RWPE2 (cell line): Measurements from ENCODE around the gene HESX1.

ENCODE experiments used
- ATAC-seq: fragments of 200-7000 bp; cut with Tn5 transposase; 3 replicates; pipeline ENCODE4 v1.9.1; 2021; ENCODE audit warnings: low read depth
- DNase-seq: peaks from one replicate; pipeline ENCODE4 v3.0.0-alpha.2; 2020; ENCODE audit warnings: low spot score
- H3K27ac ChIP-seq: fragments of 450-650 bp; 2 replicates; pipeline ENCODE4 v1.5.1; 2017; ENCODE audit warnings: mild to moderate bottlenecking; ENCODE audit not compliant: poor library complexity, severe bottlenecking
- H3K27me3 ChIP-seq: fragments of 250-450 bp; sonication (Bioruptor Pico); 2 replicates; pipeline ENCODE4 v1.5.1; 2021; ENCODE audit warnings: mild to moderate bottlenecking, moderate library complexity; ENCODE audit not compliant: insufficient read depth, poor library complexity, severe bottlenecking
- H3K36me3 ChIP-seq: fragments of 250-450 bp; sonication (Bioruptor Pico); 2 replicates; pipeline ENCODE4 v1.5.1; 2020; ENCODE audit warnings: low read depth, mild to moderate bottlenecking, moderate library complexity
- H3K4me1 ChIP-seq: fragments of 250-450 bp; sonication (Bioruptor Pico); 2 replicates; pipeline ENCODE4 v1.5.1; 2021; ENCODE audit warnings: mild to moderate bottlenecking, moderate library complexity; ENCODE audit not compliant: insufficient read depth, poor library complexity, severe bottlenecking
- H3K4me3 ChIP-seq: fragments of 250-450 bp; sonication (Bioruptor Pico); 2 replicates; pipeline ENCODE4 v1.5.1; 2021; ENCODE audit warnings: mild to moderate bottlenecking, moderate library complexity; ENCODE audit not compliant: severe bottlenecking
- H3K9me3 ChIP-seq: fragments of 250-450 bp; sonication (Bioruptor Pico); 2 replicates; pipeline ENCODE4 v1.5.1; 2021; ENCODE audit warnings: mild to moderate bottlenecking, moderate library complexity; ENCODE audit not compliant: severe bottlenecking
- CTCF ChIP-seq: fragments of 450-650 bp; IDR thresholded peaks from one replicate; pipeline ENCODE4 v1.5.1; 2017; ENCODE audit warnings: mild to moderate bottlenecking, moderate library complexity; ENCODE audit not compliant: poor library complexity, severe bottlenecking

HESX1 gene

GRCh38 chr3:57227930-57228751 is 28.4 kb upstream of the HESX1 start:
- peaks cover 12% of the 10 kb centered on the region for H3K4me1 ChIP-seq
- DNase-seq, result no peak
- peak overlapping the region; percentile 74 for H3K4me3 ChIP-seq
- H3K36me3 ChIP-seq, result no peaks in the 10 kb centered on the region
- ATAC-seq, result peak; percentile 37
- no peak for TF ChIP-seq CTCF
- H3K9me3 ChIP-seq, result no peaks in the 10 kb centered on the region
- H3K27me3 ChIP-seq, result no peaks in the 10 kb centered on the region
- peak overlapping the region; percentile 63 for H3K27ac ChIP-seq

- Histone ChIP-seq H3K27ac (peak within 1 kb of the TSS; percentile 63), H3K9me3 (no peaks in the 10 kb centered on the region), H3K27me3 (no peaks in the 10 kb centered on the region), H3K4me3 (peak within 1 kb of the TSS; percentile 74), H3K4me1 (peaks cover 12% of the 10 kb centered on the region), H3K36me3 (no peaks in the 10 kb centered on the region)
- ATAC-seq (peak; percentile 88), DNase-seq (peak; percentile 83)
- TF ChIP-seq CTCF, result no peak
Observed at GRCh38 chr3:57227204-57227929, 27.6 kb upstream of the HESX1 start, which contains the start of gene APPL1. APPL1 (plus strand) TSS chr3:57227729; CDS start chr3:57227884, 155 bp downstream.

GRCh38 chr3:57226176-57226575 is 26.4 kb upstream of the HESX1 start:
- H3K4me1 ChIP-seq, result peaks cover 12% of the 10 kb centered on the region
- DNase-seq, result no peak
- H3K9me3 ChIP-seq, result no peaks in the 10 kb centered on the region
- no peak for ATAC-seq
- no peak for TF ChIP-seq CTCF
- H3K36me3 ChIP-seq, result no peaks in the 10 kb centered on the region
- no peak overlapping the region for H3K27ac ChIP-seq
- no peak overlapping the region for H3K4me3 ChIP-seq
- H3K27me3 ChIP-seq, result no peaks in the 10 kb centered on the region

- Histone ChIP-seq H3K9me3 (no peaks in the 10 kb centered on the region), H3K4me3 (no peak overlapping the region), H3K27ac (no peak overlapping the region), H3K27me3 (no peaks in the 10 kb centered on the region), H3K4me1 (peaks cover 9% of the 10 kb centered on the region), H3K36me3 (no peaks in the 10 kb centered on the region)
- TF ChIP-seq CTCF, result no peak
- ATAC-seq, result no peak
- DNase-seq, result no peak
Observed at GRCh38 chr3:57224856-57225255, 25.1 kb upstream of the HESX1 start.
